ENCODE data around the gene FGF10. TPM values are rescaled to one million over a fixed set of nuclear protein-coding genes. Genes with fewer than 3 reads are reported as not detected.

Gene FGF10
- total RNA-seq, 1 experiment from 2014 or later, result 0.37 TPM

- TF ChIP-seq, protein P1, sequence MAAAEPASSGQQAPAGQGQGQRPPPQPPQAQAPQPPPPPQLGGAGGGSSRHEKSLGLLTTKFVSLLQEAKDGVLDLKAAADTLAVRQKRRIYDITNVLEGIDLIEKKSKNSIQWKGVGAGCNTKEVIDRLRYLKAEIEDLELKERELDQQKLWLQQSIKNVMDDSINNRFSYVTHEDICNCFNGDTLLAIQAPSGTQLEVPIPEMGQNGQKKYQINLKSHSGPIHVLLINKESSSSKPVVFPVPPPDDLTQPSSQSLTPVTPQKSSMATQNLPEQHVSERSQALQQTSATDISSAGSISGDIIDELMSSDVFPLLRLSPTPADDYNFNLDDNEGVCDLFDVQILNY (CRISPR knock-in tag; IDR thresholded peaks at IDR 0.05), result no peak
- TF ChIP-seq, protein P2, sequence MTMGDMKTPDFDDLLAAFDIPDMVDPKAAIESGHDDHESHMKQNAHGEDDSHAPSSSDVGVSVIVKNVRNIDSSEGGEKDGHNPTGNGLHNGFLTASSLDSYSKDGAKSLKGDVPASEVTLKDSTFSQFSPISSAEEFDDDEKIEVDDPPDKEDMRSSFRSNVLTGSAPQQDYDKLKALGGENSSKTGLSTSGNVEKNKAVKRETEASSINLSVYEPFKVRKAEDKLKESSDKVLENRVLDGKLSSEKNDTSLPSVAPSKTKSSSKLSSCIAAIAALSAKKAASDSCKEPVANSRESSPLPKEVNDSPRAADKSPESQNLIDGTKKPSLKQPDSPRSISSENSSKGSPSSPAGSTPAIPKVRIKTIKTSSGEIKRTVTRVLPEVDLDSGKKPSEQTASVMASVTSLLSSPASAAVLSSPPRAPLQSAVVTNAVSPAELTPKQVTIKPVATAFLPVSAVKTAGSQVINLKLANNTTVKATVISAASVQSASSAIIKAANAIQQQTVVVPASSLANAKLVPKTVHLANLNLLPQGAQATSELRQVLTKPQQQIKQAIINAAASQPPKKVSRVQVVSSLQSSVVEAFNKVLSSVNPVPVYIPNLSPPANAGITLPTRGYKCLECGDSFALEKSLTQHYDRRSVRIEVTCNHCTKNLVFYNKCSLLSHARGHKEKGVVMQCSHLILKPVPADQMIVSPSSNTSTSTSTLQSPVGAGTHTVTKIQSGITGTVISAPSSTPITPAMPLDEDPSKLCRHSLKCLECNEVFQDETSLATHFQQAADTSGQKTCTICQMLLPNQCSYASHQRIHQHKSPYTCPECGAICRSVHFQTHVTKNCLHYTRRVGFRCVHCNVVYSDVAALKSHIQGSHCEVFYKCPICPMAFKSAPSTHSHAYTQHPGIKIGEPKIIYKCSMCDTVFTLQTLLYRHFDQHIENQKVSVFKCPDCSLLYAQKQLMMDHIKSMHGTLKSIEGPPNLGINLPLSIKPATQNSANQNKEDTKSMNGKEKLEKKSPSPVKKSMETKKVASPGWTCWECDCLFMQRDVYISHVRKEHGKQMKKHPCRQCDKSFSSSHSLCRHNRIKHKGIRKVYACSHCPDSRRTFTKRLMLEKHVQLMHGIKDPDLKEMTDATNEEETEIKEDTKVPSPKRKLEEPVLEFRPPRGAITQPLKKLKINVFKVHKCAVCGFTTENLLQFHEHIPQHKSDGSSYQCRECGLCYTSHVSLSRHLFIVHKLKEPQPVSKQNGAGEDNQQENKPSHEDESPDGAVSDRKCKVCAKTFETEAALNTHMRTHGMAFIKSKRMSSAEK (CRISPR knock-in tag; IDR thresholded peaks at IDR 0.05; ENCODE audit: borderline replicate concordance), result no peak
- TF ChIP-seq ATF2 (CRISPR knock-in tag; IDR thresholded peaks at IDR 0.05; ENCODE audit: borderline replicate concordance, low read depth), result no peak
- no peak for TF ChIP-seq GTF2I (CRISPR knock-in tag; conservative IDR thresholded peaks at IDR 0.05)
- no peak for TF ChIP-seq IRF2 (CRISPR knock-in tag; IDR thresholded peaks at IDR 0.05; ENCODE audit: borderline replicate concordance, low read depth)
- no peak for TF ChIP-seq GRHL2 (CRISPR knock-in tag; IDR thresholded peaks at IDR 0.05; ENCODE audit: insufficient replicate concordance, severe bottlenecking)
Observed at GRCh38 chr5:44260793-44261192, 128.4 kb downstream of the FGF10 start (continued).

- Mint-ChIP-seq H3K27ac (no peak overlapping the region; the same call in 1 of the 2 replicates), H3K27me3 (ENCODE audit: low read depth) (no peaks in the 10 kb centered on the region), H3K4me3 (no peak overlapping the region), H3K4me1 (peaks cover 10% of the 10 kb centered on the region), H3K36me3 (no peaks in the 10 kb centered on the region), H3K9me3 (peaks cover 3% of the 10 kb centered on the region; the same call in 1 of the 2 replicates)
- ATAC-seq, result peak; percentile 26; the same call in 1 of the 2 replicates
- CTCF ChIA-PET, result no interaction called here
- TF ChIP-seq FOXJ3 (CRISPR knock-in tag; IDR thresholded peaks at IDR 0.05; ENCODE audit: borderline replicate concordance) (no peak), RORB (CRISPR knock-in tag; IDR thresholded peaks at IDR 0.05) (no peak), SP1 (CRISPR knock-in tag; conservative IDR thresholded peaks at IDR 0.05) (no peak), IRF2 (CRISPR knock-in tag; IDR thresholded peaks at IDR 0.05; ENCODE audit: borderline replicate concordance, low read depth) (no peak), NFE2L1 (CRISPR knock-in tag; IDR thresholded peaks at IDR 0.05) (no peak), ZNF671 (CRISPR knock-in tag; IDR thresholded peaks at IDR 0.05) (no peak), ZNF317 (CRISPR knock-in tag; IDR thresholded peaks at IDR 0.05; ENCODE audit: borderline replicate concordance, low read depth) (no peak), NR1H2 (CRISPR knock-in tag; IDR thresholded peaks at IDR 0.05) (no peak), ZNF219 (CRISPR knock-in tag; IDR thresholded peaks at IDR 0.05; ENCODE audit: borderline replicate concordance) (no peak), RELA (CRISPR knock-in tag; IDR thresholded peaks at IDR 0.05; ENCODE audit: borderline replicate concordance) (no peak)
- TF ChIP-seq, protein P3, sequence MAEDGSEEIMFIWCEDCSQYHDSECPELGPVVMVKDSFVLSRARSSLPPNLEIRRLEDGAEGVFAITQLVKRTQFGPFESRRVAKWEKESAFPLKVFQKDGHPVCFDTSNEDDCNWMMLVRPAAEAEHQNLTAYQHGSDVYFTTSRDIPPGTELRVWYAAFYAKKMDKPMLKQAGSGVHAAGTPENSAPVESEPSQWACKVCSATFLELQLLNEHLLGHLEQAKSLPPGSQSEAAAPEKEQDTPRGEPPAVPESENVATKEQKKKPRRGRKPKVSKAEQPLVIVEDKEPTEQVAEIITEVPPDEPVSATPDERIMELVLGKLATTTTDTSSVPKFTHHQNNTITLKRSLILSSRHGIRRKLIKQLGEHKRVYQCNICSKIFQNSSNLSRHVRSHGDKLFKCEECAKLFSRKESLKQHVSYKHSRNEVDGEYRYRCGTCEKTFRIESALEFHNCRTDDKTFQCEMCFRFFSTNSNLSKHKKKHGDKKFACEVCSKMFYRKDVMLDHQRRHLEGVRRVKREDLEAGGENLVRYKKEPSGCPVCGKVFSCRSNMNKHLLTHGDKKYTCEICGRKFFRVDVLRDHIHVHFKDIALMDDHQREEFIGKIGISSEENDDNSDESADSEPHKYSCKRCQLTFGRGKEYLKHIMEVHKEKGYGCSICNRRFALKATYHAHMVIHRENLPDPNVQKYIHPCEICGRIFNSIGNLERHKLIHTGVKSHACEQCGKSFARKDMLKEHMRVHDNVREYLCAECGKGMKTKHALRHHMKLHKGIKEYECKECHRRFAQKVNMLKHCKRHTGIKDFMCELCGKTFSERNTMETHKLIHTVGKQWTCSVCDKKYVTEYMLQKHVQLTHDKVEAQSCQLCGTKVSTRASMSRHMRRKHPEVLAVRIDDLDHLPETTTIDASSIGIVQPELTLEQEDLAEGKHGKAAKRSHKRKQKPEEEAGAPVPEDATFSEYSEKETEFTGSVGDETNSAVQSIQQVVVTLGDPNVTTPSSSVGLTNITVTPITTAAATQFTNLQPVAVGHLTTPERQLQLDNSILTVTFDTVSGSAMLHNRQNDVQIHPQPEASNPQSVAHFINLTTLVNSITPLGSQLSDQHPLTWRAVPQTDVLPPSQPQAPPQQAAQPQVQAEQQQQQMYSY (CRISPR knock-in tag; IDR thresholded peaks at IDR 0.05), result no peak
- TF ChIP-seq, protein P4, sequence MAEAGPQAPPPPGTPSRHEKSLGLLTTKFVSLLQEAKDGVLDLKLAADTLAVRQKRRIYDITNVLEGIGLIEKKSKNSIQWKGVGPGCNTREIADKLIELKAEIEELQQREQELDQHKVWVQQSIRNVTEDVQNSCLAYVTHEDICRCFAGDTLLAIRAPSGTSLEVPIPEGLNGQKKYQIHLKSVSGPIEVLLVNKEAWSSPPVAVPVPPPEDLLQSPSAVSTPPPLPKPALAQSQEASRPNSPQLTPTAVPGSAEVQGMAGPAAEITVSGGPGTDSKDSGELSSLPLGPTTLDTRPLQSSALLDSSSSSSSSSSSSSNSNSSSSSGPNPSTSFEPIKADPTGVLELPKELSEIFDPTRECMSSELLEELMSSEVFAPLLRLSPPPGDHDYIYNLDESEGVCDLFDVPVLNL (CRISPR knock-in tag; IDR thresholded peaks at IDR 0.05; ENCODE audit: borderline replicate concordance, low read depth), result no peak
- TF ChIP-seq, protein P5, sequence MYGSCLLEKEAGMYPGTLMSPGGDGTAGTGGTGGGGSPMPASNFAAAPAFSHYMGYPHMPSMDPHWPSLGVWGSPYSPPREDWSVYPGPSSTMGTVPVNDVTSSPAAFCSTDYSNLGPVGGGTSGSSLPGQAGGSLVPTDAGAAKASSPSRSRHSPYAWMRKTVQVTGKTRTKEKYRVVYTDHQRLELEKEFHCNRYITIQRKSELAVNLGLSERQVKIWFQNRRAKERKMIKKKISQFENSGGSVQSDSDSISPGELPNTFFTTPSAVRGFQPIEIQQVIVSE (CRISPR knock-in tag; IDR thresholded peaks at IDR 0.05; ENCODE audit: borderline replicate concordance), result no peak
- DNase-seq (ENCODE audit: low spot score), result no peak
- POLR2A ChIA-PET, result no interaction called here
Observed at GRCh38 chr5:44257653-44258365, 131.4 kb downstream of the FGF10 start.

All from WTC11 (cell line).